Omental fat pad (tissue), 4 donors: ENCODE measurements around the gene TMEM132C. TPM values are rescaled to one million over a fixed set of nuclear protein-coding genes. Genes with fewer than 3 reads are reported as not detected.

Experiments
- ATAC-seq: fragments of 150-250 bp; one replicate; pipeline ENCODE4 v1.9.1; 2016; ENCODE audit warnings: mild to moderate bottlenecking, moderate library complexity; ENCODE audit not compliant: low FRiP score
- DNase-seq: peaks from one replicate; pipeline ENCODE4 v3.0.0-alpha.2; 2019; ENCODE audit warnings: low spot score
- total RNA-seq, 4 donors: library from RNA; depleted of rRNA; stranded (reverse); fragments of >200 nt; gene quantifications; one replicate each; pipeline ENCODE4 v1.1.0, GENCODE V29; 2016
- TF ChIP-seq, protein P1 (sequence below), 3 donors: fragments of 450-650 bp; IDR thresholded peaks; one replicate each; pipeline ENCODE4 v1.5.1; 2016 to 2017; ENCODE audit warnings: antibody characterized with exemption in 3 of 3, mild to moderate bottlenecking in 3 of 3, moderate library complexity in 2 of 3

Gene TMEM132C
- total RNA-seq, 4 donors from 2014 or later: 15.6 to 109 (median 44.9) TPM

DNA sequence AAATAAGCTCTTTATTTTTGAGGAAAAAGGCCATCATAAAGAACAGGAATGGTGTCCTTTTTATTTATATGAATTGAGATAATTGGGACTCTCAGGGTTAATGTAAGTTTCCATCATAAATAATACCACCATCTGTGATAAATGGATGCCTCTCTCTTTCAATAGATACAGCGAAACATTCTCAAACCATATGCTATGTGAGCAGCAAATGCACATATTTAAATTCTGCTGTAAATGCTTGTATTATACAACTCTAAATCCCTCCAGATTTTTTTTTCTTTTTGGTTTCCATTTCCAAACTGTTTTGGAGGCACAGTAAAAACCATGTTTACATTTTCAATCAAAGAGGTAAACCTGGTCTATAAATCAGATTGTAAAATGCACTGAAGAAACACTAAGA, 132.3 kb downstream of the TMEM132C start:
- DNase-seq (no peak), ATAC-seq (no peak)
- TF ChIP-seq, protein P1, sequence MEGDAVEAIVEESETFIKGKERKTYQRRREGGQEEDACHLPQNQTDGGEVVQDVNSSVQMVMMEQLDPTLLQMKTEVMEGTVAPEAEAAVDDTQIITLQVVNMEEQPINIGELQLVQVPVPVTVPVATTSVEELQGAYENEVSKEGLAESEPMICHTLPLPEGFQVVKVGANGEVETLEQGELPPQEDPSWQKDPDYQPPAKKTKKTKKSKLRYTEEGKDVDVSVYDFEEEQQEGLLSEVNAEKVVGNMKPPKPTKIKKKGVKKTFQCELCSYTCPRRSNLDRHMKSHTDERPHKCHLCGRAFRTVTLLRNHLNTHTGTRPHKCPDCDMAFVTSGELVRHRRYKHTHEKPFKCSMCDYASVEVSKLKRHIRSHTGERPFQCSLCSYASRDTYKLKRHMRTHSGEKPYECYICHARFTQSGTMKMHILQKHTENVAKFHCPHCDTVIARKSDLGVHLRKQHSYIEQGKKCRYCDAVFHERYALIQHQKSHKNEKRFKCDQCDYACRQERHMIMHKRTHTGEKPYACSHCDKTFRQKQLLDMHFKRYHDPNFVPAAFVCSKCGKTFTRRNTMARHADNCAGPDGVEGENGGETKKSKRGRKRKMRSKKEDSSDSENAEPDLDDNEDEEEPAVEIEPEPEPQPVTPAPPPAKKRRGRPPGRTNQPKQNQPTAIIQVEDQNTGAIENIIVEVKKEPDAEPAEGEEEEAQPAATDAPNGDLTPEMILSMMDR (IDR thresholded peaks at IDR 0.05): no peak

DNA sequence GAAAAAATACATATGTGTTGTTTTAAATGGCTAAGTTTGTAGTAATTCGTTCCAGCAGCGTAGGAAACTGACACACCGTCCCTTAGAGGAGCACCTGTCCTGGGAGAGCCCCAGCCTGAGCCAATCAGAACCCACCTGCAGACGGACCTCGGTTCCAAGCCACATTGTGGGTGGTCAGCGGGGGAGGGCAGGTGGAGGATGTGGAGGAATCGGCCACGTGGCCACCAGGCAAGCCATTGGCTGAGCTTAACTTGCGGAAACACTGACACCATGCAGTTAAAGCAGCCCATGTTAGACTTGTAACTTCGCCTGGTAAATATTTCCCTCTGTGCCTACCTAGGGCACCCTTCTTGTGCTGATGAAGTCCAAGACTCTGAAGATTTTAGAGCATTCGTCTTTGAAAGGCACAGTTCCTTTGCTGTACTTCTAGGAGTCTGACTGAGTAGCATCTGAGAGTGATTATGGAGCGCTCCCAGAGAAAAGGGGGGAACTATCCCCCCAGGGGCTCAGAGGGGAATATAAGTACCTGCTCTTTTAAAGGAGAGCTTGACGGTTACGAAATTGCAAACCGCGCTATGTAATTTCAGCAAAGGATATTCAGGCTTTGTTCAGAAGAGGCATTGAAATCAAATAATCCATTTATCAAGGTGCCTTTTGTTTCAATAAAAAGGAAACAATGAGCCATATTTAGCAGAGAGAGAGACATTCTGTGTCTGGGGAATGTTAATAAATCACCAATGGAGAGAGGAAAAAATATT, 135.7 kb downstream of the TMEM132C start:
- no peak for DNase-seq
- no peak for ATAC-seq
- TF ChIP-seq, protein P1 (IDR thresholded peaks at IDR 0.05): no peak

DNA sequence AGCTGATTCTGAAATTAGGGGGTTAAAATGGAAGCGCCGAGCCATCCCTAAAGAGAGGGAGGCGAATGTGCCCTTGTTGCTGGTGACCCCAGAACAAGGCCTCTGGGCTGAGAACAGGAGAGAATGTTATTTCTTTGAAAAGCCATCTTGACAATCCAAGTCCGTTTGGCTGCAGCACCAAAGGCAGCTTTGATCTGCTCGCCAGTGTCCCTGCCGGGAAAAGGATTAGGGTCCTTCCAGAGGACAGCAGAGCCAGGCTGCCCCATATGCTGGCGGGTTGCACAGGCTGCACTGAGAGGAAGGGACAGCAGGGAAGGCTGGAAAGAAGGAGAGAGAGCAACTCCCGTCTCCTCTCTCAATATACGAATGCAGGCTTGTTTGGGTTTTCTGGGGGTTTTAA, 141.7 kb downstream of the TMEM132C start:
- ATAC-seq (no peak), DNase-seq (no peak)
- TF ChIP-seq, protein P1 (IDR thresholded peaks at IDR 0.05): no peak

DNA sequence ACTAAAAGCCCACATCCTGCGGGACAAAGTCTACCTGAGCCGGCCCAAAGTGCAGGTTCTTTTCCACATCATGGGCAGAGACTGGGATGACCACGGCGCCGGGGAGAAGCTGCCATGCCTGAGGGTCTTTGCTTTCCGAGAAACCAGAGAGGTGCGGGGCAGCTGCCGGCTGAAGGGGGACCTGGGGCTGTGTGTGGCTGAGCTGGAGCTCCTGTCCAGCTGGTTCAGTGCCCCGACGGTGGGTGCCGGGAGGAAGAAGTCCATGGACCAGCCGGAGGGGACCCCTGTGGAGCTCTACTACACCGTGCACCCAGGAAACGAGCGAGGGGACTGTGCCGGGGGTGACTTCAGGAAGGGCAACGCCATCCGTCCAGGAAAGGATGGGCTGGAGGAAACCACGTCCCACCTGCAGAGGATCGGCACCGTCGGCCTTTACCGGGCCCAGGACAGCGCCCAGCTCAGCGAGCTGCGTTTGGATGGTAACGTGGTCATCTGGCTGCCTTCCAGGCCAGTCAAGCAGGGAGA, 148.1 kb downstream of the TMEM132C start:
- TF ChIP-seq, protein P1 (IDR thresholded peaks at IDR 0.05): no peak
- ATAC-seq (no peak), DNase-seq (no peak)

DNA sequence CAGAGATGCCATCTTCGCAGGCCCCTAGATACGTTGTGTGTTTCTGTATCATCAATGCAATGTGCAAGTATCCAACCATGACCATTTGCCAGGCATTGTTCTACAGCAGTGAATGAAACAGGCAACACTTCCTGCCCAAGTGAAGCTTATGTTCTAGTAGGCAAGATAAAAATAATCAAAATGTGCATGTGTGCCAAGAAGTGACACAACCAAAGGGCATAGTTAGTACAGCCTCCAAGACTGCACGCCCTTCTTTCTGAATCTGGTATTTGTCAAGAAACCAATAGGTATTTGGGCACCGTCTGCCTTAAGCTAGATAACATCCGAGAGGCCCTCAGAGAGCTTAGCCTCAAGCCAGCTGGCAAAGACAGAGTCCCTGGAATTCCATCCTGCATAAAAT, 152.0 kb downstream of the TMEM132C start:
- ATAC-seq: no peak
- TF ChIP-seq, protein P1 (IDR thresholded peaks at IDR 0.05): no peak

DNA sequence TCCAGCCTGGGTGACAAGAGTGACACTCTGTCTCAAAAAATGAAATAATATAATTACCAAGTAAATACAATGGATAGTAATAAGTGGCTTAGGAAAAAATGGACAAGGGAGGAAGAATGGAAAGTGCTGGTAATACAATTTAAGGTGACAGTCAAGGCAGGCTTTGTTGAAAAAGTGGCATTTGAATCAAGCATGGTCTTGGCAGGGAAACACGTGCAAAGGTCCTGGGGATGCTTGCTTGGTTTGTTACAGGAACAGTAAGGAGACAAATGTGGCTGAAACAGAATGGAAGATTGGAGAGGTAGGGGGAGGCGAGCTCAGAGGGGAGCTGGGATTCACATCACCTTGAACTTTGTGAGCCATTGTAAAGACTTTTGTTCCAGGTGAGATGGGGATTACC, 153.2 kb downstream of the TMEM132C start:
- DNase-seq (no peak), ATAC-seq (no peak)
- TF ChIP-seq, protein P1 (IDR thresholded peaks at IDR 0.05): no peak

More for the DNA sequence above, 152.0 kb downstream of the TMEM132C start:
- DNase-seq: no peak

DNA sequence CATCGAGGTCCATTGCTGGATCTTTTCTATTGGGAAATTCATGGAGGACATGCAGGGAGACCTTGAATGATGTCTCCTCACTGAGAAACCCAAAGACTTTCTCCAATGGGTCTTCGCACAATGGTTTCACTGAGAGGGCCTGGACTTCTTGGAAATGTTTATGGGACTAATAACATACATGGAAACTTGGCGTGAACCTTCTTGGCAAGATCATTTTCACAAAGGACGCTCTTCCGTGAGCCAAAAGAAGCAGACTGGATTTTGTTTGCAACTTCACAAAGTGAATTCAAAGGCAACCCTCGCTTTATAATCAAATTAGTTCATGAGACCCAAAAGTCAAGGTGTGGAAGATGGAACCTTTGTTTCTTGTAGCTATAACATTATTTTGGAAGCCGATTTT, 154.4 kb downstream of the TMEM132C start:
- ATAC-seq (no peak), DNase-seq (no peak)
- TF ChIP-seq, protein P1 (IDR thresholded peaks at IDR 0.05): no peak
